ENCODE results near the gene BANK1.

Gene BANK1, protein sequence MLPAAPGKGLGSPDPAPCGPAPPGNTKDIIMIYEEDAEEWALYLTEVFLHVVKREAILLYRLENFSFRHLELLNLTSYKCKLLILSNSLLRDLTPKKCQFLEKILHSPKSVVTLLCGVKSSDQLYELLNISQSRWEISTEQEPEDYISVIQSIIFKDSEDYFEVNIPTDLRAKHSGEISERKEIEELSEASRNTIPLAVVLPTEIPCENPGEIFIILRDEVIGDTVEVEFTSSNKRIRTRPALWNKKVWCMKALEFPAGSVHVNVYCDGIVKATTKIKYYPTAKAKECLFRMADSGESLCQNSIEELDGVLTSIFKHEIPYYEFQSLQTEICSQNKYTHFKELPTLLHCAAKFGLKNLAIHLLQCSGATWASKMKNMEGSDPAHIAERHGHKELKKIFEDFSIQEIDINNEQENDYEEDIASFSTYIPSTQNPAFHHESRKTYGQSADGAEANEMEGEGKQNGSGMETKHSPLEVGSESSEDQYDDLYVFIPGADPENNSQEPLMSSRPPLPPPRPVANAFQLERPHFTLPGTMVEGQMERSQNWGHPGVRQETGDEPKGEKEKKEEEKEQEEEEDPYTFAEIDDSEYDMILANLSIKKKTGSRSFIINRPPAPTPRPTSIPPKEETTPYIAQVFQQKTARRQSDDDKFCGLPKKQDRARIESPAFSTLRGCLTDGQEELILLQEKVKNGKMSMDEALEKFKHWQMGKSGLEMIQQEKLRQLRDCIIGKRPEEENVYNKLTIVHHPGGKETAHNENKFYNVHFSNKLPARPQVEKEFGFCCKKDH

DNA sequence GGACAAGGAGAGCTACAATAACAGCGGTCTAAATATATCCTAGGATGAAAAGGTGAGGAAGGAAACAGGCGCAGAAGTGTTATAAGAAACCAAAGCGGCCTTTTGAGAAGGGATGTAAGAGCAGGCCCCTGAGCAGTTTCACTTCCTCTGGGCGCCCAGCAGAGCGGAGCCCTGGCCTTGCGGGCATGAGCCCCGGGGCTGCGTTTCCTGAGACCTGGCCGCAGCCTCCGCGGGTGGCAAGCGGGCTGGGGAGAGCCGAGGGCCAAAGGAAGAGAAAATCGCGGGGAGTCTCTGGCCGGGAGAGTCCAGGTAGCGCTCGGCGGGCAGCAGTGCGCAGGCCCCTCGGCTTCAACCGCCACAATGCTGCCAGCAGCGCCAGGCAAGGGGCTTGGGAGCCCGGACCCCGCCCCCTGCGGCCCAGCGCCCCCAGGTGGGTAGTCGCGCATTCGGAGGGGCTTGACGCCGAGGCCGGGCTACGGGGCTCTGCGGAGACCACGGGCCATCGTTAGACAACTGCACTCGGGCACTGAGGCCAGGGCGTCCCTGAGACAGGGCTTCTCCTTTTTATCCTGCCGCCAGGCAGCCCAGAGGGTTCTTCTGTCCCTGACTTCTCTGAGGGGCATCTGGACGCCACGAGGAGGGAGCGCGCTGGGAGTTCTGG lies at the start of gene BANK1:
Gene BANK1, plus strand, starts transcription at position 210 of the 661 bp plus-strand sequence. Its CDS starts 151 bp downstream, at position 361.
- H3K27ac ChIP-seq, result no peak within 1 kb of the TSS
- peak within 1 kb of the TSS; percentile 78 for H3K4me3 ChIP-seq
- TF ChIP-seq, protein P1, sequence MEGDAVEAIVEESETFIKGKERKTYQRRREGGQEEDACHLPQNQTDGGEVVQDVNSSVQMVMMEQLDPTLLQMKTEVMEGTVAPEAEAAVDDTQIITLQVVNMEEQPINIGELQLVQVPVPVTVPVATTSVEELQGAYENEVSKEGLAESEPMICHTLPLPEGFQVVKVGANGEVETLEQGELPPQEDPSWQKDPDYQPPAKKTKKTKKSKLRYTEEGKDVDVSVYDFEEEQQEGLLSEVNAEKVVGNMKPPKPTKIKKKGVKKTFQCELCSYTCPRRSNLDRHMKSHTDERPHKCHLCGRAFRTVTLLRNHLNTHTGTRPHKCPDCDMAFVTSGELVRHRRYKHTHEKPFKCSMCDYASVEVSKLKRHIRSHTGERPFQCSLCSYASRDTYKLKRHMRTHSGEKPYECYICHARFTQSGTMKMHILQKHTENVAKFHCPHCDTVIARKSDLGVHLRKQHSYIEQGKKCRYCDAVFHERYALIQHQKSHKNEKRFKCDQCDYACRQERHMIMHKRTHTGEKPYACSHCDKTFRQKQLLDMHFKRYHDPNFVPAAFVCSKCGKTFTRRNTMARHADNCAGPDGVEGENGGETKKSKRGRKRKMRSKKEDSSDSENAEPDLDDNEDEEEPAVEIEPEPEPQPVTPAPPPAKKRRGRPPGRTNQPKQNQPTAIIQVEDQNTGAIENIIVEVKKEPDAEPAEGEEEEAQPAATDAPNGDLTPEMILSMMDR (IDR thresholded peaks at IDR 0.05), result no peak
- DNase-seq (ENCODE audit: low spot score), result no peak

DNA sequence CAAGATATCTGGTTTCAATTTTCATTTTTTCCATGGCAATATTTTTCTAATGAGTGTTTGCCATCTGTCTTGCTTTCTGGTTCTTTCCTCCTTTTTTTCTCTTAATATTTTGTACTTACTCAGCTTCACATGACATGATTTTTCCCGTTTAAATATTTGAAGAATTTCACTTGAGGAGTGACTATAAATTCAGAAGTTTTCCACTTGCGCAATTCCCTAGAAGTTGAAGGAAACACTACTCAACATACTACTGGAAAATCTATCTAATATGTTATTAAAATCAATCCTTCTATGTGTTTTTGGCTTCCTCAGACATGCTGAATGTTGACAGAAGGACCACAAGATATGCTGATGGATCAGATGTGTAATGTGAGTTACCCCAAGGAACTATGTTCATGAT lies 36.8 kb upstream of the BANK1 start:
- DNase-seq (ENCODE audit: low spot score), result no peak
- TF ChIP-seq, protein P1 (IDR thresholded peaks at IDR 0.05), result no peak
- H3K27ac ChIP-seq, result no peak overlapping the region

DNA sequence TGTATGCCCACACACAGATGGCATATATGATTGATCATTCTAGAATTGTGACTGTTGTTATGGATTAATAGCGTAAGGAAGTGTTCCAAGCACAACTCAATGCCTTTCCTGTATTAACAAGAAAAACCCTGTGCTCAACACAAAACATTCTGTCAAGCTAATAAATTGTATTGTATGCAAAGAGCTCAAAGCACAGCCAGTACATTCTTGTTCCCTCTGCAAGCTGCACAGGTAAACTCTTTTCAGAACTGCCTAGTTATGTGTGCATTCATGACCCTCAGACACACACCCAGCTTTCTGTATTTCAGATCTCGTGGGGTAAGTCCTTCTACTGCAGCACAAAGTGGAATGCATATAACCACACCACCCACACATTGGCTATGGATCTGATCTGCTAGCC lies 34.3 kb upstream of the BANK1 start:
- DNase-seq (ENCODE audit: low spot score), result no peak
- Histone ChIP-seq H3K4me3 (no peak overlapping the region), H3K27ac (no peak overlapping the region)
- TF ChIP-seq, protein P1 (IDR thresholded peaks at IDR 0.05), result no peak

More for the DNA sequence above, 36.8 kb upstream of the BANK1 start:
- H3K4me3 ChIP-seq, result no peak overlapping the region

DNA sequence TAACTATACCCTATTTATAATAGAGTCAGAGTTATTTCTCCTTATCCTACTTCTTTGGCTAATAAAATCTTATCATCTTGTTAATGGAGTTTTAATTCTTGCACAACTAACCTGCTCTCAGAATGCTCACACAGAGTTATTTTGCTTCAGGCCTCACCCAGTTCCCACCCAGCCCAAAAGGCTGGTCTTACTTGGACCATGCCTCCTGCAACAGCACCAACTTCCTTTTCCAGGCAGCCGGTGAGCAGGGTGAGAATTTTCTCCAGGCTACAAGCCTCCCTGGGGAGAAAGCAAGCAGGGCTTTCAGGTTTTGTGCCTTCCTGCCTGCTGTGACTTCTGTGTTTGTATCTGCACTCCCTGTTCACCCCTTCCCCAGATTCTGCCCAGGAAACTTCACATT lies 29.1 kb upstream of the BANK1 start:
- no peak for DNase-seq (ENCODE audit: low spot score)
- no peak overlapping the region for H3K4me3 ChIP-seq
- TF ChIP-seq, protein P1 (IDR thresholded peaks at IDR 0.05), result no peak
- H3K27ac ChIP-seq, result no peak overlapping the region

DNA sequence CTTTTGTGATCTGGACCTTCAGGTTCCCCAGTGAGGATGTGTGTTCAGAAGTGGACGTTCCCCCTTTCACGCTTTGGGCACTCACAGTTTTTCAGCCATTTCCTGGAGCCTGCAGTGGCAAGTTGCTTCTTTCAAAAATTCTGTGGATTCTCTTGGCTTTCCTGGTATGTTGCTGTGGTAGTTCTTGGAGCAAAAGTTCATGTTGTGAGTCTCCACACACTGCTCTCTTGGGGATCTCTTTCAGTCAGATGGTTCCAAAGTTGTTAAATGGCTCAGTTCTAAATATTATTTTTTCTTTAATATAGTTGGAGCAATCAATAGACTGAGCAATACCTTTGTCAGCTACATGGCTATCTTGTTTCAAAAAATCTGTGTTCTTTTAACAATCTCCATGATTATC lies 28.5 kb upstream of the BANK1 start:
- TF ChIP-seq, protein P1 (IDR thresholded peaks at IDR 0.05), result no peak
- Histone ChIP-seq H3K4me3 (no peak overlapping the region), H3K27ac (no peak overlapping the region)
- DNase-seq (ENCODE audit: low spot score), result no peak

DNA sequence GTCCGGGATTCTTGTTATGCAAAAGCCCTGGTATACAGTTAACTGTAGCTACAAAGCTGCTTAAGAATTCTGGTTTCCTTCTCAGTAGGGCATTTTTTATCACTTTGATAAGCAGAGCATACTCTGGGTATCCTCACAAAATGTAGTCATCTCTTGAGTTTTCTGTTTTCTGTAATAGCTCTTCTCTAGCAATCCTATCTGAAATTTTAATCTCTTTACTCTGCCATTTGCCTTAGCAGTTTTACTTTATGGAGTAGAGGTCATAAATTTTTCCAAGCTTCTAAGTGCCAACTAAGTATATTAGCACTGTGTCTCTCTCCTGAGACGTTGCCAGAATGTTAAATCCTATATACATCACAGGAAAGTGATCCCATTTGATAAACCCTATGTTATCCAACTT lies 28.0 kb upstream of the BANK1 start:
- no peak for DNase-seq (ENCODE audit: low spot score)
- Histone ChIP-seq H3K27ac (no peak overlapping the region), H3K4me3 (no peak overlapping the region)
- TF ChIP-seq, protein P1 (IDR thresholded peaks at IDR 0.05), result no peak

Measured in coronary artery (tissue), 2 donors.